ENCODE results near the gene PHF14. TPM values are rescaled to one million over a fixed set of nuclear protein-coding genes. Genes with fewer than 3 reads are reported as not detected.

Gene PHF14
- total RNA-seq, 4 donors from 2014 or later: 15.4 to 38.9 (median 35.6) TPM

DNA sequence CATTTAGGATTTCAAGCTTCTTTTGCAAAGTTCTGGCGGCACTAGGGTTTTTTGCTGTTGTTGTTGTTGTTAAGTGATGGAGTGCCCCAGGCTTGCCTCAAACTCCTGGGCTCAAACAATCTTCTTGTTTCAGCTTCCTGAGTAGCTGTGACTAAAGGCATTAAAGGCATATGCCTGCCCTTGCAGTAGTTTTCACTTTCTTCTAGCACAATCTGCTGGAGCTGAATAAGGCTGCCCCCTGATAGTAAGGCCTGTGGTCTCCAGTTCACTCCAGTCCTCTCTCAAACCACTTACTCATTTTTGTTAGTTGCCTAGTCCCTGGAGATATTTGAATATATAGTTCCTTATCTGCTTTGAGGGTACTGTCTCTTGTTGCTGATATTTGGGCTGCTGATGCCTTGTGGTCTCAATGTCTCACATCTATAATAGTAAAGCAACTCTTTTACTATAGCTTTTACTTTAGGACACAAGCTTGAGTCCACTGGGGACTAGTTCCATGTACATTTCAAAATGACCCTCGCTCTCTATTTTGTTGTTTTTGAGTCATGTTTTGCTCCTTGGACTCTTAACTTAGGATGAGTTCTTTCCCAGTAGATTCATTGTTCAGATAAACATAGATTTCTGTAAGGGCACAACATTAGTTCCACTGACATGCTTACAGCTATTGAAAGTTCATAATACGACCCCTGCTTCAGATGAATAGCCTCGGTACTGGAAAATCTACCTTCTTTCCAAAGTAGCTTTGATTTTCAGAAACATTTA is 25.5 kb downstream of the PHF14 start:
- TF ChIP-seq POLR2A (IDR thresholded peaks at IDR 0.05): no peak
- TF ChIP-seq CTCF (IDR thresholded peaks at IDR 0.05): no peak
- no peaks in the 10 kb centered on the region for H3K27me3 ChIP-seq
- no peak overlapping the region for H3K4me3 ChIP-seq
- peaks cover 0 to 3% (median 0%) of the 10 kb centered on the region in 3 donors for H3K4me1 ChIP-seq
- H3K27ac ChIP-seq: no peak overlapping the region
- intact Hi-C loops (cut with DNase I): no loop called here
- 83 to 90% methylated on average over 4 of the region's 4 CpGs for WGBS, 2 donors
- peaks cover 2 to 25% (median 6%) of the 10 kb centered on the region in 3 donors for H3K36me3 ChIP-seq
- no peak for DNase-seq
- peaks cover 0 to 7% (median 0%) of the 10 kb centered on the region in 3 donors for H3K9me3 ChIP-seq

GRCh38 chr7:11005202-11005601 is 31.5 kb downstream of the PHF14 start:
- Histone ChIP-seq H3K27ac (no peak overlapping the region), H3K27me3 (no peaks in the 10 kb centered on the region), H3K4me1 (no peaks in the 10 kb centered on the region), H3K4me3 (no peak overlapping the region), H3K9me3 (no peaks in the 10 kb centered on the region), H3K36me3 (peaks cover 0 to 22% (median 0%) of the 10 kb centered on the region in 3 donors)
- no peak for TF ChIP-seq POLR2A (IDR thresholded peaks at IDR 0.05)
- no peak for TF ChIP-seq CTCF (IDR thresholded peaks at IDR 0.05)
- intact Hi-C loops (cut with DNase I): no loop called here
- DNase-seq: no peak

DNA sequence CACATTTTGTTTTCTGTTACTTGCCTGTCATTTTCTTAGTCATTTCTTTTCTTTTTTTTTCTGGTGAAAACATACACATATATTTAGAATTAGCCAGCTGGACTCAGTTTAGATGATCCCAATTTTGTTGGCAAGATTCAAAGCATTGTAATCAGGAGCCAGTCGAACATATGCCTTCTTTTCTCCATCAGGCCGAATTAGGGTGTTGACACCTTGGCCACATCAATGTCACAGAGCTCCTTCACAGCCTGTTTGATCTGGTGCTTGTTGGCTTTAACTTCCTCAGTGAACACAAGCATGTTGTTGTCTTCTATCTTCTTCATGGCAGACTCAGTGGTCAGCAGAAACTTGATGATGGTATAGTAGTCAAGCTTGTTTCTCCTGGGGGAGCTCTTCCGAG is 32.6 kb downstream of the PHF14 start:
- intact Hi-C loops (cut with DNase I): no loop called here
- Histone ChIP-seq H3K4me3 (no peak overlapping the region), H3K36me3 (peaks cover 0 to 22% (median 0%) of the 10 kb centered on the region in 3 donors), H3K27ac (no peak overlapping the region), H3K9me3 (no peaks in the 10 kb centered on the region), H3K27me3 (no peaks in the 10 kb centered on the region), H3K4me1 (no peaks in the 10 kb centered on the region)
- DNase-seq: no peak
- WGBS, 2 donors: 58 to 84% methylated on average over 3 of the region's 3 CpGs
- TF ChIP-seq POLR2A (IDR thresholded peaks at IDR 0.05): no peak
- TF ChIP-seq CTCF (IDR thresholded peaks at IDR 0.05): no peak

GRCh38 chr7:11009631-11010030 is 36.0 kb downstream of the PHF14 start:
- TF ChIP-seq CTCF (IDR thresholded peaks at IDR 0.05) (no peak), POLR2A (IDR thresholded peaks at IDR 0.05) (no peak)
- peaks cover 0 to 28% (median 4%) of the 10 kb centered on the region in 3 donors for H3K36me3 ChIP-seq
- DNase-seq: no peak
- no peaks in the 10 kb centered on the region for H3K27me3 ChIP-seq
- no peaks in the 10 kb centered on the region for H3K9me3 ChIP-seq
- intact Hi-C loops (cut with DNase I): no loop called here
- H3K27ac ChIP-seq: no peak overlapping the region
- H3K4me1 ChIP-seq: peaks cover 0 to 4% (median 0%) of the 10 kb centered on the region in 3 donors
- no peak overlapping the region for H3K4me3 ChIP-seq
- 36 to 41% methylated on average over 1 of the region's 1 CpG for WGBS, 2 donors

GRCh38 chr7:11021468-11021867 is 47.8 kb downstream of the PHF14 start:
- Histone ChIP-seq H3K4me1 (no peaks in the 10 kb centered on the region), H3K9me3 (no peaks in the 10 kb centered on the region), H3K4me3 (no peak overlapping the region), H3K36me3 (peaks cover 0 to 53% (median 5%) of the 10 kb centered on the region in 3 donors), H3K27me3 (no peaks in the 10 kb centered on the region), H3K27ac (no peak overlapping the region)
- TF ChIP-seq CTCF (IDR thresholded peaks at IDR 0.05) (no peak), POLR2A (IDR thresholded peaks at IDR 0.05) (no peak)
- no peak for DNase-seq
- intact Hi-C loops (cut with DNase I): no loop called here
- 84 to 89% methylated on average over 1 of the region's 1 CpG for WGBS, 2 donors

Measured in esophagus squamous epithelium (tissue), 5 donors.